ENCODE results near the gene METTL5.

Gene METTL5

GRCh38 chr2:169761970-169762292 lies 62.8 kb downstream of the METTL5 start:
- Histone ChIP-seq H3K27ac (replicated peaks) (no peak overlapping the region), H3K27me3 (ENCODE audit: insufficient read depth, poor library complexity, severe bottlenecking) (no peaks in the 10 kb centered on the region), H3K4me3 (replicated peaks; ENCODE audit: insufficient read depth, low read length) (no peak overlapping the region)
- TF ChIP-seq SPI1 (IDR thresholded peaks at IDR 0.05; ENCODE audit: borderline replicate concordance, low read depth) (no peak), REST (IDR thresholded peaks at IDR 0.05; ENCODE audit: insufficient replicate concordance, low read depth) (no peak), GABPA (IDR thresholded peaks at IDR 0.05; ENCODE audit: low read depth) (no peak)
- TF ChIP-seq, protein P1, sequence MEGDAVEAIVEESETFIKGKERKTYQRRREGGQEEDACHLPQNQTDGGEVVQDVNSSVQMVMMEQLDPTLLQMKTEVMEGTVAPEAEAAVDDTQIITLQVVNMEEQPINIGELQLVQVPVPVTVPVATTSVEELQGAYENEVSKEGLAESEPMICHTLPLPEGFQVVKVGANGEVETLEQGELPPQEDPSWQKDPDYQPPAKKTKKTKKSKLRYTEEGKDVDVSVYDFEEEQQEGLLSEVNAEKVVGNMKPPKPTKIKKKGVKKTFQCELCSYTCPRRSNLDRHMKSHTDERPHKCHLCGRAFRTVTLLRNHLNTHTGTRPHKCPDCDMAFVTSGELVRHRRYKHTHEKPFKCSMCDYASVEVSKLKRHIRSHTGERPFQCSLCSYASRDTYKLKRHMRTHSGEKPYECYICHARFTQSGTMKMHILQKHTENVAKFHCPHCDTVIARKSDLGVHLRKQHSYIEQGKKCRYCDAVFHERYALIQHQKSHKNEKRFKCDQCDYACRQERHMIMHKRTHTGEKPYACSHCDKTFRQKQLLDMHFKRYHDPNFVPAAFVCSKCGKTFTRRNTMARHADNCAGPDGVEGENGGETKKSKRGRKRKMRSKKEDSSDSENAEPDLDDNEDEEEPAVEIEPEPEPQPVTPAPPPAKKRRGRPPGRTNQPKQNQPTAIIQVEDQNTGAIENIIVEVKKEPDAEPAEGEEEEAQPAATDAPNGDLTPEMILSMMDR (IDR thresholded peaks at IDR 0.05; ENCODE audit: insufficient read depth, low read length): no peak
- no peak for DNase-seq (ENCODE audit: low read depth in 1 of 2, low spot score in 1 of 2)

Data from HL-60 (cell line).